Measurements from ENCODE around the gene CORO1C.

The CORO1C gene

GRCh38 chr12:108615918-108616317 lies 115.4 kb downstream of the CORO1C start:
- DNase-seq (ENCODE audit: low read depth): no peak

GRCh38 chr12:108614639-108615038 lies 116.7 kb downstream of the CORO1C start:
- no peak for DNase-seq (ENCODE audit: low read depth)

GRCh38 chr12:108614041-108614440 lies 117.3 kb downstream of the CORO1C start:
- DNase-seq (ENCODE audit: low read depth): no peak

GRCh38 chr12:108613548-108613947 lies 117.8 kb downstream of the CORO1C start:
- no peak for DNase-seq (ENCODE audit: low read depth)

DNA sequence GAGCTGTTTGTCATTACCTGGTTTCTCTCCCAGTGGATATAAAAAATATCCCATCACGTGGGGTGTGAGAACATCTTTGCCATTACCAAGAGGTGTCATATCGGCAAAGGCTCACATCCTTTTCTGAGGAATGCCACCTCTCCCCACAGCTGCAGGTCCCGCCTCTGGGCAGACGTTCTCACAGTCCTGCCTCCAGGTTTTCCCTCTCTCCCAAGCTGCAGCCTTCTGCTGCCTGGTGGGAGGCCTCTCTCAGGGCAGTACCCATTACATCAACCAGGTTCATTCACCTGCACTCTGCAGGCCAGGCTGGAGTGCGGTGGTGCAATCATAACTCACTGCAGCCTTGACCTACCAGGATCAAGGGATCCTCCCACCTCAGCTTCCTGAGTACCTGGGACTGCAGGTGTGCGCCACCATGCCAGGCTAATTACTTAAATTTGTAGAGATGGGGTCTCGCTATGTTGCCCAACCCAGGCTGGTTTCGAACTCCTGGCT lies 118.5 kb downstream of the CORO1C start:
- DNase-seq (ENCODE audit: low read depth): no peak

DNA sequence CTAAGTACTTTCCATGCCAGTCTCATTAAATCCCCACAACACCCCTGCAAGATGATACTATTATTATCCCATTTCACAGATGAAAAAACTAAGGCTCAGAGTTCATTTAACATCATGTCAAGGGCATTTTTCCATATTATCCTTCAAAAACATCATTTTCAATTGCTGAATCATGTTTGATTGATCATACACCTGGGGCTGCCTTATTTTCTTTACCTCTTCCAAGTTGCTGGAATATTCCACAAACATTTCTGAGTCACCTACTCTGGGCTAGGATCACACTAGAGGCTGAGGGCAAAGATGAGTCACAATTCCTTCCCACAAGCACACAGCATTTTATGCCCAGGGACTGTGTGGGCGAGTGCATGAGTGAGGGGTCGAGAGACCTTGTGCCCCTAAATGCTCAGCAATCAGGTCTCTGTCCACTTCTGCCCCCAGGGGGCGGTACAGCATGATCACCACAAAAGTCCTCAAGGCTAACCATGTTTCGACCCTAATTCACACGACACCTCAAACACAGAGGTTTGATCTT lies 119.4 kb downstream of the CORO1C start:
- DNase-seq (ENCODE audit: low read depth): no peak

DNA sequence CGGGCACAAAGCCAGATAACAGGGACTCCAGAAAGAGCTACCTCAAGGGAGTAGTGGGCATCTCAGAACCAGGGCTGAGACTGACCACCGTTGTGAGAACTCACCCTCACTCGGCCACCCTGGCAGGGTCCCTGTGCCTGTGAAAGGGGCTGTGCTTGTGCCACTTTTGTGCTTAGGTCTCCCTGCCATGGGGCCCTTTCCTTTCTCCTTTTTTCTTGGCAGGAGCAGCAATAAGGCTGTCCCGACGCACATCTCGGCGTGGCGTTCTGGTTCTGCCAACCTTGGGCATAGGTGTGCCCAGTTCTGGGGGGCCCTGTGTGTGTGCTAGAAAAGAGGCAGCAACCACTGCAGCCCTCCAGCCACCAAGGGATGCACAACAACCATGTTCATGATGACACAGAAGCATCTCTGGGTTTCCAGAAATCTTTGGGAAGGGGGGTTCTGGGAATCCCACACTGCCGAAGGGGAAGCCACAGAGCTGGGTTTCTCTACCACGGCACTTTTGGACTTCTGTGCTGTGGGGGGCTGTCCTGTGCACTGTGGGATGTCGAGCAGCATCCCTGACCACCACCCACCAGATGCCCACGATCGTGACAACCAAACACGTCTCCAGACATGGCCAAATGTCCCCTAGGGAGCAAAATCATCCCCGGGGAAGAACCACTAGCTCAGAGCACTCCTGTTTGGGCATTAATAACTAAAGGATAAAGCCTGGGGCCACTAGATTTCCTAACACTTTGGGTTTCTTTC lies 120.3 kb downstream of the CORO1C start:
- DNase-seq (ENCODE audit: low read depth): no peak

DNA sequence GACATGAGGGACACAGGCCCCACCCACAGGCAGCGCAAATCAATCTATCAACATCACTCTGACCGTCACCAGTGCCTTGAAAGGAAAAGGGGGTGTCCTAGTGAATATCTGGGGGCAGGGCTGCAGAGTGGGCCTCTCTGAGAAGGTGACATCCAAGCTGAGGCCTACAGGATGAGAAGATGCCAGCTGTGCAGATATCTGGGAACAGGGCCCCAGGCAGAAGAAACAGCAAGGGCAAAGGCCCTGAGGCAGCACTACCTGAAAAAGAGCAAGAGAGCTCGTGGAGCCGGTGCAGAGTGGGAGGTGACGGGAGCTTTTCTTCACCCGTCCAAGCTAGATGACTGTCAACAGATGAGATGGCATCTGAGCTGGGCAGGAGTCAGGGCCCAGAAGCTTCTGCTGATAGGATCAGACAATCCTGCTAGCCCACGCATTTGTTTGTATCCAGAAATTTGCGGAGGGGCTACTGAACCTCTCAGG lies 120.9 kb downstream of the CORO1C start:
- DNase-seq (ENCODE audit: low read depth): no peak

GRCh38 chr12:108609537-108610335 lies 121.6 kb downstream of the CORO1C start:
- no peak for DNase-seq (ENCODE audit: low read depth)

- no peak for DNase-seq (ENCODE audit: low read depth)
Measured at GRCh38 chr12:108608616-108609015, 122.7 kb downstream of the CORO1C start.

DNA sequence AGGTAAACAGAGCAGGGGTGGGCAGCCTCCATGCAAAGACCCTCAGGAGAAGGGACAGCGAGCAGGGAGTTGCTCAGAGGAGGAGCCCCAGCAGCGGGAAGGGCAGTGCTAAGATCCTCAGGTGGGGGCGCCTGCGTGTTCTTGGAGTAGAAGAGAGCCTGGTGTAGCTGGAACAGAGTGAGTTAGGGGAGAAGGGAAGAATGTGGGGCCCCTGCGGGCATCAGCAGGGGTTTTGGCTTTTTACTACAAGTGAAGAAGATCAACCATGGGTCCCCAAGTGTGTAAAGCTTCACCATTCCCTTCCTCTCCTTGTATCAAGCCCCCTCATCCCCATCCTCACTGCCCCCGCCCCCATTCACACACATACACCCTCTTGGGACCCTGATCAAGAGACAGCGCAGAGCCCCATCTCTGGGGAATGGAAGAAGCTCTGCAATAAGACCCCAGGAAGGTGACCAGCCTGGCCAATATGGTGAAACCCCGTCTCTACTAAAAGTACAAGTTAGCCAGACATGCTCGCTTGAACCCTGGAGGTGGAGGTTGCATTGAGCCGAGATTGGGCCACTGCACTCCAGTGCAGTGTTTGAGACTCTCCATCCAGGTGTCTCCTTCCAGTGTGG lies 123.2 kb downstream of the CORO1C start:
- DNase-seq (ENCODE audit: low read depth): no peak

GRCh38 chr12:108606492-108606891 lies 124.8 kb downstream of the CORO1C start:
- DNase-seq (ENCODE audit: low read depth): no peak

DNA sequence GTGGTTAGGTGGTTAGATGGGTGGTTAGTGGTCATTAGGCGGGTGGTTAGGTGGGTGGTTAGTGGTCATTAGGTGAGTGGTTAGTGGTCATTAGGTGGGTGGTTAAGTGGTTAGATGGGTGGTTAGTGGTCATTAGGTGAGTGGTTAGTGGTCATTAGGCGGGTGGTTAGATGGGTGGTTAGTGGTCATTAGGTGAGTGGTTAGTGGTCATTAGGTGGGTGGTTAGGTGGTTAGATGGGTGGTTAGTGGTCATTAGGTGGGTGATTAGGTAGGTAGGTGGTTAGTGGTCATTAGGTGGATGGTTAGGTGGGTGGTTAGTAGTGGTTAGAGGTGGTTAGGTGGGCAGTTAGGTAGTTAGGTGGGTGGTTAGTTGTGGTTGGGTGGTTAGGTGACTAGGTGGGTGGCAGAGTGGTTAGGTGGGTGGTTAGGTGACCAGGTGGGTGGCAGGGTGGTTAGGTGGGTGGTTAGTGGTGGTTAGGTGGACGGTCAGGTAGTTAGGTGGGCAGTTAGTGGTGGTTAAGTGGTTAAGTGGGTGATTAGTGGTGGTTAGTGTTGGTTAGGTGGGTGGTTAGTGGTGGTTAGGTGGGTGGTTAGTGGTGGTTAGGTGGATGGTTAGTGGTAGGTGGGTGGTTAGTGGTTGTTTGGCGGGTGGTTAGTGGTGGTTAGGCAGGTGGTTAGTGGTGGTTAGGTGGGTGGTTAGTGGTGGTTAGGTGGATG lies 125.5 kb downstream of the CORO1C start:
- DNase-seq (ENCODE audit: low read depth): no peak

DNA sequence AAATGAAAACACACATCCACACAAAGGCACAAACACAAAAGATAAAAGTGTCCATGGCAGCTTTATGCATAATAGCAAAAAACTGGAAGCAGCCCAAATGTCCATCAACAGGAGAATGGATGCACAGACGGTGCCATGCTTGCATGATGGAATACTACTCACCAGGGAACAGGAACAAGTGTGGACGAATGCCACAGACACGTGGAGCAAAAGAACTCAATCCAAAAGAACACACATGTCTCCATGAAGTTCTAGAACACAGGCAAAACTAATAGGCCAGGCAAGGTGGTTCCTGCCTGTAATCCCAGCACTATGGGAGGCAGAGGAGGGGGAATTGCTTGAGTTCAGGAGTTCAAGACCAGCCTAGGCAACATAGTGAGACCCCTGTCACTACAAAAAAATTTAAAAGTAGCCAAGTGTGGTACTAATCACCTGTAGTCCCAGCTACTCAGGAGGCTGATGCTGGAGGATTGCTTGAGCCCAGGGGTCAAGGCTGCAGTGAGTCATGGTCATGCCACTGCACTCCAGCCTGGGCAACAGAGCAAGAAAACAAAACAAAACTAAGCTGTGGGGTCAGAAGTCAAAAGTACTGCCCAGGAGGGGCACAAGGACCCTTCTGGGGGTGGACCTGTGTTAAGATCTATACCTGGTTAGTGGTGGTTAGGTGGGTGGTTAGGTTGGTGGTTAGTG lies 126.2 kb downstream of the CORO1C start:
- DNase-seq (ENCODE audit: low read depth): no peak

GRCh38 chr12:108604208-108604941 lies 126.9 kb downstream of the CORO1C start:
- DNase-seq (ENCODE audit: low read depth): no peak

DNA sequence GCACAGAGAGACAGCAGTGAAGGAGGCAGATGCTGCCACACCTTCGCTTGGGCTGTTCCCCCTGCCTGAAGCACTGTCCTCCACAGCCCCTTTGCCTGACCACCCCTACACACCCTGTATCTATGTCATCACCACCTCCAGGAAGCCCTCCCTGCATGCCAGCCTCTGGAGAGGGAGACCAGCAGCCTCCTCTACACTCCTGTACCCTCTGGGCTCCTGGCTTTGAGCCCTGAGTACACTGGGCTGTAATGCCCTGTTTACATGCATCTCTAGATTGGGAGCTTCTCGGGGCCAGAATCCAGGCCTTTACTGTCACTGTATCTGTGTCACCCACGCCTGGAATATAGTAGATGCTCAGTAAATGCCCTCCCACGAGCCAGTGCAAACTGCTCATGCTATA lies 127.6 kb downstream of the CORO1C start:
- DNase-seq (ENCODE audit: low read depth): no peak

DNA sequence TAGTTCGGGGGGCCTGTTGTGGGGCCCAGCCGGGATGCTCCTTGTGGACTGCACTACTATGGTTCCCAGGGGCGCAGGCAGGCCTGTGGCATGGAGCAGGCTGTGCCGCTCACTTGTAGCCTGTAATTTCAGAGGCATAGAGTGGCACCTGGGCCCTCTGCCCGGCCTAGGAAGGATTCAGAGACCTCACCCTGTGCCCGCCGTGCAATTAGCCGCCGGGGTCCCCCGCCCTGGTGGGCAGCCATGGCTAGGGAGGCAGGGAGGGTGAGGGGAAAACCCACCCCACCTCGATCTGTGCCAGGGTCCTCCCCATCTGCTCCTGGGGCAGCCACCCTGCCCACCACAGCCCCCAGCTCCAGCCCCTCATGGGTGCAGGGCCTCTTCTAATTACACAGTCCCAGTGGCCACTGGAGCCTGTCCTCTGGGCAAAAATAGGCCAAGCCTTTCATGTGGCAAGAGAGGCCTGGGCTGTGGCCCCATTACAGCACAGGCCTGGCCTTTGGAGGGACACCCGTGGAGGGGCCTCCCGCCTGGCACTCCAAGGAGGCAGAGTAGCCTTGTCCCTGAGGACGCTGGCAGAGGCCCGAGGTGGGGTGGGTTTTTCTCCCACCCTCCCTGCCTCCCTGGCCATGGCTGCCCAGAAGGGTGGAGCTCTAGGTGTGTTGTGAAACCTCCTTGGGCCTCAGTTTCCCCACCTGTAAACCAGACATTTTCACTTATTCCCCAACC lies 128.2 kb downstream of the CORO1C start:
- DNase-seq (ENCODE audit: low read depth): no peak

GRCh38 chr12:108602209-108602705 lies 129.1 kb downstream of the CORO1C start:
- DNase-seq (ENCODE audit: low read depth): no peak

GRCh38 chr12:108600702-108601007 lies 130.7 kb downstream of the CORO1C start:
- no peak for DNase-seq (ENCODE audit: low read depth)
